Transverse colon (tissue), 4 donors: Measurements from ENCODE around the gene DMRTA2. TPM values are rescaled to one million over a fixed set of nuclear protein-coding genes. Genes with fewer than 3 reads are reported as not detected.

ENCODE experiments used
- DNase-seq: peaks from one replicate; pipeline ENCODE4 v3.0.0-alpha.2; 2019
- H3K27ac ChIP-seq, 4 donors: fragments of 200-600 bp; sonication (generic); 2 replicates each; pipeline ENCODE4 v1.5.1; 2016 to 2018; ENCODE audit warnings: inconsistent platforms in 4 of 4
- H3K27me3 ChIP-seq: fragments of 200-600 bp; sonication (generic); 2 replicates; pipeline ENCODE4 v1.5.1; 2017; ENCODE audit warnings: inconsistent platforms
- H3K36me3 ChIP-seq, 4 donors: fragments of 200-600 bp; sonication (generic); 2 replicates each; pipeline ENCODE4 v1.5.1; 2017 to 2019; ENCODE audit warnings: inconsistent platforms in 4 of 4
- H3K4me1 ChIP-seq, 4 donors: fragments of 200-600 bp; sonication (generic); 2 replicates each; pipeline ENCODE4 v1.5.1; 2017 to 2020; ENCODE audit warnings: inconsistent platforms in 4 of 4
- H3K4me3 ChIP-seq, 4 donors: fragments of 200-600 bp; sonication (generic); 1 replicate in 1 of 4; 2 replicates in 3 of 4; pipeline versions ENCODE4 v1.5.1 to v1.6.1; 2017 to 2019; ENCODE audit warnings: inconsistent platforms in 4 of 4
- H3K9me3 ChIP-seq, 2 donors: fragments of 200-600 bp; sonication (generic); 2 replicates each; pipeline ENCODE4 v1.5.1; 2017 to 2019; ENCODE audit warnings: inconsistent platforms in 2 of 2
- EP300 ChIP-seq: sonication (generic); formaldehyde crosslinking; IDR thresholded peaks from one replicate; pipeline ENCODE4 v1.6.1; 2017; ENCODE audit warnings: antibody characterized with exemption, low read depth
- POLR2A ChIP-seq: fragments of 450-650 bp; IDR thresholded peaks from one replicate; pipeline ENCODE4 v1.6.1; 2016; ENCODE audit warnings: antibody characterized with exemption, mild to moderate bottlenecking, moderate library complexity
- POLR2AphosphoS5 ChIP-seq, 3 donors: sonication (generic); formaldehyde crosslinking; IDR thresholded peaks; one replicate each; pipeline ENCODE4 v1.6.1; 2016; ENCODE audit warnings: antibody characterized with exemption in 3 of 3
- WGBS, 2 donors: methylation state at CpG; one replicate each; pipeline ENCODE4 v1.1.5; 2018; ENCODE audit warnings: low coverage in 1 of 2; 5-methylcytosine and 5-hydroxymethylcytosine counted together
- in situ Hi-C, 4 donors: fragments of 200-750 bp; cut with MboI; loops; one replicate each; pipeline versions ENCODE4 v1.15.0 to v1.15.1; 2017; ENCODE audit warnings: low sequenced_read_pairs in 3 of 4, low pct_ligation_motif_present in 1 of 4, low pct_unique_long_range_greater_than_20kb in 1 of 4
- intact Hi-C: fragments of 100-400 bp; cut with DNase I; formaldehyde crosslinking; loops from one replicate; pipeline ENCODE4 v1.15.1; 2023; ENCODE audit warnings: low total_unique reads
- total RNA-seq, 4 donors: library from RNA; depleted of rRNA; stranded (reverse); fragments of >200 nt; gene quantifications; one replicate each; pipeline ENCODE4 v1.1.0, GENCODE V29; 2016
- TF ChIP-seq, protein P1 (sequence below), 5 experiments: fragments of 200-600 bp in 3 of 5; fragments of 450-650 bp in 2 of 5; sonication (generic) in 3 of 5; IDR thresholded peaks; 1 replicate in 2 of 5; 2 replicates in 3 of 5; pipeline ENCODE4 v1.5.1; 2016 to 2017; ENCODE audit warnings: antibody characterized with exemption in 5 of 5, inconsistent platforms in 3 of 5, mild to moderate bottlenecking in 2 of 5, moderate library complexity in 1 of 5

The DMRTA2 gene
- total RNA-seq, 4 donors from 2014 or later: not detected

DNA sequence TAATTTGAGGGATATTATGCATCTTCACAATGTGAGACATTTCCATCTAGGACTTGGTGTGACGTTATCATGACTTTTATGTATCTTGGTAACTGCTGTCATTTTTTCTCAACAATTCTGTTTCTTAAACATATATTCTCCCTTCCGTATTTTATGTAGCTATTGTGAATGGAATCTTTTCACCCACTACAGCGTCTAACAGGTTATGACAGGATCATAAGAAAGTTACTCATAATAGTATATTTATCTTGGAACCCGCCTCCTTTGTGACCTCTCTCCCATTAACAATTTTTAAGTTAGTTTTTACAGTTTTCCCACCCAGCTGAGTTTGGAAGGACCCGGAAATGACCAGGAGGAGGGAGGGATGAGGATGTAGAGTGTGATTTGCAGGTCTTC, 6.8 kb upstream of the DMRTA2 start:
- TF ChIP-seq, protein P1, sequence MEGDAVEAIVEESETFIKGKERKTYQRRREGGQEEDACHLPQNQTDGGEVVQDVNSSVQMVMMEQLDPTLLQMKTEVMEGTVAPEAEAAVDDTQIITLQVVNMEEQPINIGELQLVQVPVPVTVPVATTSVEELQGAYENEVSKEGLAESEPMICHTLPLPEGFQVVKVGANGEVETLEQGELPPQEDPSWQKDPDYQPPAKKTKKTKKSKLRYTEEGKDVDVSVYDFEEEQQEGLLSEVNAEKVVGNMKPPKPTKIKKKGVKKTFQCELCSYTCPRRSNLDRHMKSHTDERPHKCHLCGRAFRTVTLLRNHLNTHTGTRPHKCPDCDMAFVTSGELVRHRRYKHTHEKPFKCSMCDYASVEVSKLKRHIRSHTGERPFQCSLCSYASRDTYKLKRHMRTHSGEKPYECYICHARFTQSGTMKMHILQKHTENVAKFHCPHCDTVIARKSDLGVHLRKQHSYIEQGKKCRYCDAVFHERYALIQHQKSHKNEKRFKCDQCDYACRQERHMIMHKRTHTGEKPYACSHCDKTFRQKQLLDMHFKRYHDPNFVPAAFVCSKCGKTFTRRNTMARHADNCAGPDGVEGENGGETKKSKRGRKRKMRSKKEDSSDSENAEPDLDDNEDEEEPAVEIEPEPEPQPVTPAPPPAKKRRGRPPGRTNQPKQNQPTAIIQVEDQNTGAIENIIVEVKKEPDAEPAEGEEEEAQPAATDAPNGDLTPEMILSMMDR (IDR thresholded peaks at IDR 0.05): no peak
- H3K27ac ChIP-seq: no peak overlapping the region
- DNase-seq: no peak
- H3K36me3 ChIP-seq: no peaks in the 10 kb centered on the region
- H3K4me3 ChIP-seq: no peak overlapping the region
- 14 to 18% methylated on average over 4 to 5 of the region's 5 CpGs for WGBS, 2 donors
- in situ Hi-C loops: no loop called here
- no peaks in the 10 kb centered on the region for H3K9me3 ChIP-seq
- intact Hi-C loops: loop anchor here (5.0 kb wide), 1 partner anchor 832 kb away; no protein-coding TSS in a partner anchor
- peaks cover 81% of the 10 kb centered on the region for H3K27me3 ChIP-seq
- peaks cover 0 to 23% (median 10%) of the 10 kb centered on the region in 4 donors for H3K4me1 ChIP-seq

- intact Hi-C loops (no loop called here), in situ Hi-C loops (no loop called here)
- Histone ChIP-seq H3K27me3 (peaks cover 100% of the 10 kb centered on the region), H3K9me3 (no peaks in the 10 kb centered on the region), H3K4me3 (no peak overlapping the region), H3K27ac (no peak overlapping the region), H3K36me3 (no peaks in the 10 kb centered on the region), H3K4me1 (peaks cover 11 to 42% (median 28%) of the 10 kb centered on the region in 4 donors)
- TF ChIP-seq EP300: no peak
- no peak for TF ChIP-seq POLR2A
- TF ChIP-seq, protein P1 (IDR thresholded peaks at IDR 0.05): no peak
- WGBS, 2 donors: 11% methylated on average over 17 of the region's 35 CpGs; no CpG with 5 or more reads in 1 of the 2 donors
- no peak for DNase-seq
Measured at GRCh38 chr1:50427818-50428779, 4.9 kb upstream of the DMRTA2 start.

- in situ Hi-C loops (no loop called here), intact Hi-C loops (no loop called here)
- no peak for DNase-seq
- TF ChIP-seq POLR2AphosphoS5 (IDR thresholded peaks at IDR 0.05) (no peak), POLR2A (no peak), EP300 (no peak)
- TF ChIP-seq, protein P1 (IDR thresholded peaks at IDR 0.05): no peak
- no peak overlapping the region for H3K27ac ChIP-seq
- H3K4me3 ChIP-seq: no peak overlapping the region
- peaks cover 16 to 50% (median 34%) of the 10 kb centered on the region in 4 donors for H3K4me1 ChIP-seq
- no peaks in the 10 kb centered on the region for H3K9me3 ChIP-seq
- 5 to 10% methylated on average over 10 to 44 of the region's 44 CpGs for WGBS, 2 donors
- H3K36me3 ChIP-seq: no peaks in the 10 kb centered on the region
- peaks cover 100% of the 10 kb centered on the region for H3K27me3 ChIP-seq
Measured at GRCh38 chr1:50427086-50427817, 4.0 kb upstream of the DMRTA2 start.

DNA sequence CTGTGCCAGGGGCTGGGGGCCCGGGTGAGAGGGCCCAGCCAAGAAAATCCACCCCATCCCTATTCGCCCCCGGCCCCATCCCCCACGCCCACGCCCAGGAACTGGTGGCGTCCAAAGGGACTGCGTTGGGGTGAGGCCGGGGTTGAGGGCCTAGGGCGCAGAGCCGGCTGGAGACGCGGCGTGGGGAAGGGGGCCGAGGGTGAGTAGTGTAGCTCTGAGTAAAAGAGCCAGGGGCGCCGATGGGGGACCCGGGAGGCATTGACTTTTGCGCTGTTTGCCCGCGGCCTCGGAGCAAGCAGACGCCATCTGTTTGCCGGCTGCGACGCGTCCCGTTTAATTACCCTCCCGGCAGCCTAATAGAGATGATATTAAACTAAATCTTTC, 3.5 kb upstream of the DMRTA2 start:
- H3K9me3 ChIP-seq: no peaks in the 10 kb centered on the region
- whole genome bisulfite sequencing, 2 donors: 13% methylated on average over 28 of the region's 28 CpGs; no CpG with 5 or more reads in 1 of the 2 donors
- no peak for TF ChIP-seq POLR2A
- H3K27ac ChIP-seq: no peak overlapping the region
- H3K36me3 ChIP-seq: no peaks in the 10 kb centered on the region
- intact Hi-C loops: no loop called here
- H3K4me1 ChIP-seq: peaks cover 16 to 50% (median 34%) of the 10 kb centered on the region in 4 donors
- H3K4me3 ChIP-seq: no peak overlapping the region
- no peak for DNase-seq
- in situ Hi-C loops: no loop called here
- peaks cover 100% of the 10 kb centered on the region for H3K27me3 ChIP-seq
